Left forelimb (tissue), 1 donor: ENCODE results near the gene C1QL4.

Experiments
- DNase-seq: peaks from one replicate; pipeline ENCODE4 v3.0.0-alpha.2; 2018; ENCODE audit warnings: low spot score

Gene C1QL4

GRCh38 chr12:49347311-49348193 lies 10.6 kb upstream of the C1QL4 start:
- DNase-seq: no peak

- DNase-seq: no peak
Measured at GRCh38 chr12:49346659-49347310, 9.8 kb upstream of the C1QL4 start, which contains the start of gene DNAJC22. Gene DNAJC22, plus strand, starts transcription at chr12:49346888. Its CDS starts 1,985 bp downstream, at chr12:49348873.

GRCh38 chr12:49345825-49346658 lies 9.1 kb upstream of the C1QL4 start:
- DNase-seq: no peak

DNA sequence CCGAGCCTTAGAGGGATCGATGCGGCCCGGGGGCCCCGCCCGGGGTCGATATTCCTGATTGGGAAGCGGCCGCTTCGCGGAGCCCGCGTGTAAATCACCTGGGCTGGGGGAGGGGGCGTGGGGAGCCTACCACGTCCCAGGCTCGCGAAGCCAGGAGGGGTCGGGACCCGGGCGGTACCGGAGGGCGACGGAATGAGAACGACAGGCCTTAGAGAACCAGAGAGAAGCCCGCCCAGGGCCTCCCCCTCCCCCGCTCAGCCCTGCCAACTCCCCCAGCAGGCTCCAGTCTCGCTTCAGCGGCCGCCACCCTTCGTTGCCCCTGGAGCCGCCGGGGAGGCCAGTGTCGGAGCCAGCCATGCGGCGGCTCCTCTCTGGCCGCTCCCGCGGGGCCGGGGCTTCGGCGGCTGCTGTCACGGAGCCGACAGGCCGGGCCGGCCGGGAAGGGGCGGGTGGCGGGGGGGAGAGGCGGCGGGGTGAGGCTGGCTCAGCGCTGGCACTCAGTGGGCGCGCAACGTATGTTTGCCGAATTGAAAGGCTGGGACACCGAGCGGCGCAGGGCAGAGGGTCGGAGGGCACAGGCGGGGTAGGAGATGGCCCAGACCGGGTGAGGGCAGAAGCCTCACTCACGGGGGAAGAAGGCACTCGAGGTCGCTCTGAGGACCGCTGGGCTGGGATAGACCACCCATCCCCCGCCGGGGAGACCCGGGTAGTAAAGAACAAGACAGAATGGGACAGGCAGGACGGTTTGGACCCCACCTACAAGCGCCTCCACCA lies 8.2 kb upstream of the C1QL4 start:
- DNase-seq: no peak

GRCh38 chr12:49344486-49345050 lies 7.6 kb upstream of the C1QL4 start:
- no peak for DNase-seq

GRCh38 chr12:49342914-49343731 lies 6.1 kb upstream of the C1QL4 start:
- DNase-seq: no peak

GRCh38 chr12:49342066-49342913 lies 5.3 kb upstream of the C1QL4 start:
- DNase-seq: no peak

DNA sequence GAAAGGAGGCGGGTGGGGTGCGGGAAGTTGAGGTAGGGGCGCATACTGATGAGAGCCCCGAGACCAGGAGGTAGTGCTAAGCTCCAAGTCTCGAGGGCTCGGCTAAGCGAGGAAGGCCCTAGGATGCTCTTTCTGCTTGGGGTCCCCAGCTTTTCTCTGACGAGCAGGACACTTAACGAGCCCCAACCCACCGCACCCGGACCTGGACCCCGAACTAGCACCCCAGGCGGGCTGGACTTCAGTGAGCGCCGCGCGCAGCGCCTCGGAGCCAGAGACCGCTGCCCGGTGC lies 4.7 kb upstream of the C1QL4 start:
- no peak for DNase-seq

DNA sequence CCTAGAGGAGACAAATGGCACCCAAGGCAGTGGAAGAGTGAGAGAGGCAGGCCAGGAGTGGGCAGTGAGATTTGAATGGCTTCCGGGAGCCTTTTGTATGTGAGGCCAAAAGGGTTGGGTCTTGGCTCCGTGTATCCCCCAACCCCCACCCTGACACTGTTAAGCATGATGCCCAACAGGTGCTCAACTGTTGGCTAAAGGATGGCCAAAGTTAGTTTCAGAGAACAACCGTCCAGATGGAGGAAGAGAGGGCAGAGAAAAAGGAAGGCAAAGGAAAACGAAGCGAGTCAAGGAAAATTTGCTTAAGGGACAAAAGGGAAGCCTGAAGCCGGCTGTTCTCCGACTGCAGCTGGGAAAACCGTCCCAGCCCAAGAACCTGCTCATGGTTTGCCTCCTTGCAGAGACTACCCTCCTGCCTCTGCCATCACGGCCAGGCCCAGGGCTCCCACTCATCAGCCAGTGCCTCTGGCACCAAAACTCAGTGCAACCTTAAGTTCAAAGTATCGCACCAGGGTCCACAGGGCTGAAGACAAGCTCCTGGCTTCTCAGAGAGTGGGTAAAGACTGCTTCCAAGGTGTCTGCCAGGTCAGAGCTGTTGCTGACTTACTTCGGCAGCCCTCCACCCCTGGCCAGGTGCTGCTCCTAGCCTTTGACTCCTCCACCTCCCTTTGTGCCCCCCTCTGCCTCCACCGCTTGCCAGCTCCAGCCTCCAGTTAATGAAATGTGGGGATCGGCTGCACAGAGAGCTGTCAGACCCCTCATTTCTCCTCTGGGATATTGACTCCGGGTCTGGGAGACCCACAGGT lies 4.2 kb upstream of the C1QL4 start:
- DNase-seq: no peak

GRCh38 chr12:49340095-49340870 lies 3.3 kb upstream of the C1QL4 start:
- no peak for DNase-seq

- no peak for DNase-seq
Measured at GRCh38 chr12:49339464-49339861, 2.5 kb upstream of the C1QL4 start.

DNA sequence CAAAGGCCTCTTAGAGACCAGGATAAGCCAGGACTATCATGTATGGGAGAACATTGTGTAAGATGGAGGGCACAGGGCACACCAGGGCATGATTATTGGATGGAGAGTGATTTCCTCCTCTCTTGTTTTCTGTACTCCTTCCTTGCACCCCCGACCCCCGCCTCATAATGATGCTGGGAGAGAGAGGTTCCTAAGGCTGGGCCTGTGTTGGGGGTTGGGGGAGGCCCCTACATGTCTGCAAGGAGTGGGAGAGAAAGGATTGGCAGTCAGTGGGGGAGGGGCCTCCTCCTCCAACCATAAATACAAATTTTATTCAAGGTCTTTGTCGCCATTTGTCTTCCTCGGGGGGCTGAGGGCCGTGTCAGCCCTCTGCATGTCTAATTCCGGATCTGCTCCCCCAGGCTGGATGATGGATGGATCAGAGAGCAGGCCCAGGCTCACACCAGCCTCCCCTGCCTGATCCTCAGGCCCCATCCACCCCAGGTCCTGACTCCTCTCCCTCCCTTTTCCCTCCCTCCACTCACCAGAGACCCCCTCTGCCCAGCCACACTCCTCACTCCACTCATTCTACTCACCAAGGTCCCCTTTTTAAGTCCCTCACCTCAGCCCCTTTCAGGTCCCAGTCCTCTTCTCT lies 2.0 kb upstream of the C1QL4 start:
- no peak for DNase-seq

DNA sequence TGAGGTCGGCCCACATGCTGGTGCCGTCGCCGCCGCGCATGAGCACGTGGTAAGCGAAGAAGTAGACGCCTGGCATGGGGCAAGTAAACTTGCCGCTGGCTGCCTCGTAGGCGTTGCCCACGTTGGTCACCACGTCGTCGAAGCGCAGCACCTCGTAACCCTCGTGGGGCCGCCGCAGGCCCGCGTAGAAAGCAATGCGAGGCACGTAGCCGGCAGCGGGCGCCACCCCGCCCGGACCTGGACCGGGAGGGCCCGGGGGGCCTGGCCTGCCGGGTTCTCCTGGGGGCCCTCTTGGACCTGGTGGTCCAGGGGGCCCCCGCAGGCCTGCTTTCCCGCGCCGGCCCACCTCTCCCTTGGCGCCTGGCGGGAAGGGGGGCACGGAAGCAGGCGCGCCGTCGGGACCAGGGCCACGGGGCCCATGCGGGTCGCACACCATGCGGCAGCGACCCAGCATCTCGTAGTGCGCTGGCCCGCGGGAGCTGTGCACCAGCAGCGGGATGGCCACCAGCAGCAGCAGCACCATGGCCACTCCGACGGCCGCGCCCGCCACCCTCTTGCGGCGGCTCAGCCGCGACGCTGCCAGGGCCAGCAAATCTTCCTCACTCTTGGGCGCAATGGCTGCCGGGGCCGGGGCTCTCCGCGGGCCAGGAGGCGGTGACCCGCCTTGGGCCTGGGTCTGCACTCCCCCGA lies 888 bp downstream of the C1QL4 start:
- DNase-seq: no peak

- DNase-seq: no peak
Measured at GRCh38 chr12:49335118-49335954, 1.7 kb downstream of the C1QL4 start.

GRCh38 chr12:49334681-49335080 lies 2.3 kb downstream of the C1QL4 start:
- DNase-seq: no peak

GRCh38 chr12:49334226-49334625 lies 2.8 kb downstream of the C1QL4 start:
- no peak for DNase-seq
